Measurements from ENCODE around the gene SAMD3. TPM values are rescaled to one million over a fixed set of nuclear protein-coding genes. Genes with fewer than 3 reads are reported as not detected.
"Not testable (repeated sequence)": the region's sequence is repeated elsewhere in the genome, so short reads cannot be mapped to it uniquely, and the experiment has no call there.

Gene SAMD3
- total and polyA plus RNA-seq, 2 donors (not counting 3 experiments of a cell fraction or from before 2014, with no cell fraction given): not detected

- Histone ChIP-seq H3K9ac (replicated peaks; ENCODE audit: extremely low read depth, insufficient read depth, low read length) (no peak overlapping the region), H3K4me1 (ENCODE audit: control insufficient read depth, extremely low read depth, insufficient read depth, low read length) (no peaks in the 10 kb centered on the region), H2AFZ (ENCODE audit: low read depth, low read length) (no peak overlapping the region), H3K9me3 (replicated peaks; ENCODE audit: control insufficient read depth, insufficient read depth, low read length) (no peaks in the 10 kb centered on the region), H3K9me1 (replicated peaks; ENCODE audit: control insufficient read depth, extremely low read depth, insufficient read depth, low read length) (no peaks in the 10 kb centered on the region), H3K4me2 (ENCODE audit: insufficient read depth, low read length) (no peak overlapping the region), H3K36me3 (ENCODE audit: control insufficient read depth in 2 of 2, extremely low read depth in 1 of 2, insufficient read depth in 2 of 2, low read length in 2 of 2) (no peaks in the 10 kb centered on the region), H3K4me3 (replicated peaks in 1 of 3; ENCODE audit: insufficient read depth in 1 of 3, low read depth in 1 of 3, low read length in 3 of 3) (no peak overlapping the region), H3K27me3 (ENCODE audit: control insufficient read depth in 2 of 2, insufficient read depth in 2 of 2, low read length in 2 of 2) (no peaks in the 10 kb centered on the region), H4K20me1 (replicated peaks; ENCODE audit: control insufficient read depth, extremely low read depth, insufficient read depth, low read length) (no peaks in the 10 kb centered on the region), H3K79me2 (ENCODE audit: control insufficient read depth, insufficient read depth, low read length) (no peaks in the 10 kb centered on the region), H3K27ac (ENCODE audit: insufficient read depth, low read depth, low read length) (no peak overlapping the region)
- TF ChIP-seq JUN (IDR thresholded peaks at IDR 0.05; ENCODE audit: borderline replicate concordance, insufficient read depth, insufficient read length, low read depth) (no peak), MYC (IDR thresholded peaks at IDR 0.05; ENCODE audit: low read depth, low read length) (no peak), POLR2A (IDR thresholded peaks at IDR 0.05; ENCODE audit: low read depth, low read length) (no peak), CTCF (IDR thresholded peaks at IDR 0.05; ENCODE audit: extremely low read depth in 1 of 2, insufficient read depth in 1 of 2, low read depth in 1 of 2, low read length in 2 of 2) (no peak), POLR2AphosphoS5 (IDR thresholded peaks at IDR 0.05; ENCODE audit: insufficient read depth, low read depth, low read length) (no peak), FOS (IDR thresholded peaks at IDR 0.05; ENCODE audit: borderline replicate concordance, insufficient read depth, low read length) (no peak), GATA2 (IDR thresholded peaks at IDR 0.05; ENCODE audit: insufficient read depth, insufficient read length, low read depth, low read length) (no peak), EZH2 (IDR thresholded peaks at IDR 0.05; ENCODE audit: borderline replicate concordance, low read depth, low read length, severe bottlenecking) (no peak)
- TF ChIP-seq, protein P1, sequence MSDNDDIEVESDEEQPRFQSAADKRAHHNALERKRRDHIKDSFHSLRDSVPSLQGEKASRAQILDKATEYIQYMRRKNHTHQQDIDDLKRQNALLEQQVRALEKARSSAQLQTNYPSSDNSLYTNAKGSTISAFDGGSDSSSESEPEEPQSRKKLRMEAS (IDR thresholded peaks at IDR 0.05; ENCODE audit: insufficient read depth, insufficient read length): no peak
- no TSS peak for BruUV-seq (replicated peaks)
- FAIRE-seq: no peak
- ChIA-PET CTCF (no interaction called here), POLR2A (no interaction called here)
- no peak for DNase-seq (ENCODE audit: low read depth, low spot score)
- dilution Hi-C loops (cut with MboI; ENCODE audit: extremely low pct_ligation_motif_present, low sequenced_read_pairs): no loop called here
- intact Hi-C loops (cut with micrococcal nuclease): no loop called here
Measured at GRCh38 chr6:130269969-130270635, 47.4 kb upstream of the SAMD3 start.

DNA sequence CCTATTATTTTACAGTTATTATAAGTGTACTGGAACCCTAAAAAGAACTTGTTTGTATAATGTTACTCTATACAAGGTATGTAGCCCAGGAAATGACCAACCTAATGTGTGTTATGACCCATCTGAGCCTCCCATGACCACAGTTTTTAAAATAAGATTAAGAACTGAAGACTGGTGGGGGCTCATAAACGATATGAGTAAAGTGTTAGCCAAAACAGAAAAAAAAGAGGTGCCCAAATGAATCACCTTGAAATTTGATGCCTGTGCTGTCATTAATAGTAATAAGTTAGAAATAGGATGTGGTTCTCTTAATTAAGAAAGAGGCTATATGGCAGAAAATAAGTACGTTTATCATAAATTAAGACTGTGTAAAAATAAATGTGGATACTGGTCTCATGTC lies 42.8 kb upstream of the SAMD3 start:
- FAIRE-seq; H3K9me1 ChIP-seq (replicated peaks; ENCODE audit: control insufficient read depth, extremely low read depth, insufficient read depth, low read length); H3K4me1 ChIP-seq (ENCODE audit: control insufficient read depth, extremely low read depth, insufficient read depth, low read length); BruUV-seq (replicated peaks); DNase-seq (ENCODE audit: low read depth, low spot score); H3K79me2 ChIP-seq (ENCODE audit: control insufficient read depth, insufficient read depth, low read length); H3K27me3 ChIP-seq (ENCODE audit: control insufficient read depth in 2 of 2, insufficient read depth in 2 of 2, low read length in 2 of 2); dilution Hi-C loops (cut with MboI; ENCODE audit: extremely low pct_ligation_motif_present, low sequenced_read_pairs); H3K4me3 ChIP-seq (replicated peaks in 1 of 3; ENCODE audit: insufficient read depth in 1 of 3, low read depth in 1 of 3, low read length in 3 of 3); H3K9ac ChIP-seq (replicated peaks; ENCODE audit: extremely low read depth, insufficient read depth, low read length); POLR2A ChIA-PET; H3K4me2 ChIP-seq (ENCODE audit: insufficient read depth, low read length); H3K9me3 ChIP-seq (replicated peaks; ENCODE audit: control insufficient read depth, insufficient read depth, low read length); H3K27ac ChIP-seq (ENCODE audit: insufficient read depth, low read depth, low read length); H4K20me1 ChIP-seq (replicated peaks; ENCODE audit: control insufficient read depth, extremely low read depth, insufficient read depth, low read length); H2AFZ ChIP-seq (ENCODE audit: low read depth, low read length); intact Hi-C loops (cut with micrococcal nuclease); H3K36me3 ChIP-seq (ENCODE audit: control insufficient read depth in 2 of 2, extremely low read depth in 1 of 2, insufficient read depth in 2 of 2, low read length in 2 of 2); CTCF ChIA-PET: not testable (repeated sequence)

Measured in endothelial cell of umbilical vein (primary cell).